Fibroblast of lung (primary cell): ENCODE results near the gene SPDYE17. TPM values are rescaled to one million over a fixed set of nuclear protein-coding genes. Genes with fewer than 3 reads are reported as not detected.
"Not testable (repeated sequence)": the region's sequence is repeated elsewhere in the genome, so short reads cannot be mapped to it uniquely, and the experiment has no call there.

ENCODE experiments used
- DNase-seq, 2 donors: peaks; one replicate each; pipeline versions ENCODE4 v3.0.0 to v3.0.0-alpha.2; 2010; ENCODE audit warnings: low read depth in 2 of 2
- H2AFZ ChIP-seq: 2 replicates; pipeline ENCODE4 v1.5.1; 2012; ENCODE audit warnings: low read length, control low read depth, inconsistent platforms
- H3K27ac ChIP-seq: 2 replicates; pipeline ENCODE4 v1.5.1; 2011; ENCODE audit warnings: low read length, control low read depth; ENCODE audit not compliant: insufficient read depth
- H3K27me3 ChIP-seq: 2 replicates; pipeline ENCODE4 v1.5.1; 2011; ENCODE audit warnings: mild to moderate bottlenecking, low read length; ENCODE audit not compliant: control insufficient read depth, insufficient read depth
- H3K36me3 ChIP-seq: 2 replicates; pipeline ENCODE4 v1.5.1; 2011; ENCODE audit warnings: low read length; ENCODE audit not compliant: control insufficient read depth, insufficient read depth
- H3K4me1 ChIP-seq: 2 replicates; pipeline ENCODE4 v1.5.1; 2011; ENCODE audit warnings: low read length; ENCODE audit not compliant: control insufficient read depth, insufficient read depth; ENCODE audit errors: extremely low read depth
- H3K4me2 ChIP-seq: 2 replicates; pipeline ENCODE4 v1.5.1; 2011; ENCODE audit warnings: low read length, control low read depth; ENCODE audit not compliant: insufficient read depth; ENCODE audit errors: extremely low read depth
- H3K4me3 ChIP-seq, 4 experiments: fragments of 200-600 bp in 1 of 4; sonication (generic) in 1 of 4; replicated peaks in 1 of 4; 2 replicates each; pipeline ENCODE4 v1.5.1; 2011 to 2016; ENCODE audit warnings: low read length in 4 of 4, low read depth in 3 of 4, mild to moderate bottlenecking in 3 of 4, control low read depth in 2 of 4, inconsistent platforms in 1 of 4, mixed read lengths in 1 of 4; ENCODE audit not compliant: insufficient read depth in 1 of 4; ENCODE audit errors: control extremely low read depth in 1 of 4
- H3K79me2 ChIP-seq: 2 replicates; pipeline ENCODE4 v1.5.1; 2012; ENCODE audit warnings: mild to moderate bottlenecking, low read length, inconsistent platforms; ENCODE audit not compliant: control insufficient read depth, insufficient read depth
- H3K9ac ChIP-seq: 2 replicates; pipeline ENCODE4 v1.5.1; 2011; ENCODE audit warnings: mild to moderate bottlenecking, low read length, control low read depth; ENCODE audit not compliant: insufficient read depth
- H3K9me3 ChIP-seq: 2 replicates; pipeline ENCODE4 v1.5.1; 2012; ENCODE audit warnings: low read depth, low read length; ENCODE audit not compliant: control insufficient read depth, insufficient read depth
- H4K20me1 ChIP-seq: 2 replicates; pipeline ENCODE4 v1.5.1; 2011; ENCODE audit warnings: low read length; ENCODE audit not compliant: control insufficient read depth, insufficient read depth; ENCODE audit errors: extremely low read depth
- polyA plus RNA-seq, 2 donors: library from polyadenylated mRNA; depleted of rRNA in 1 of 2; stranded (reverse) in 1 of 2; unstranded in 1 of 2; fragments of >200 nt; gene quantifications; 2 replicates each; pipeline ENCODE4 v1.2.1, GENCODE V29; 2011 to 2012; ENCODE audit warnings: missing spikeins in 1 of 2
- total RNA-seq: library from RNA; depleted of rRNA; stranded (reverse); fragments of >200 nt; gene quantifications from 2 replicates; pipeline ENCODE4 v1.2.1, GENCODE V29; 2014

Gene SPDYE17
- total and polyA plus RNA-seq, 2 donors (not counting 1 experiment from before 2014, with no cell fraction given): not detected

- DNase-seq, H3K79me2 ChIP-seq, H3K9ac ChIP-seq, H3K4me1 ChIP-seq, H4K20me1 ChIP-seq, H3K9me3 ChIP-seq, H3K27ac ChIP-seq, H3K4me2 ChIP-seq, H2AFZ ChIP-seq, H3K27me3 ChIP-seq, H3K4me3 ChIP-seq, H3K36me3 ChIP-seq: not testable (repeated sequence)
Observed at GRCh38 chr7:76981187-76981970, 50.8 kb downstream of the SPDYE17 start.

- H3K4me1 ChIP-seq, H3K79me2 ChIP-seq, H2AFZ ChIP-seq, H3K36me3 ChIP-seq, H3K9me3 ChIP-seq, H4K20me1 ChIP-seq, H3K4me3 ChIP-seq, H3K27ac ChIP-seq, DNase-seq, H3K9ac ChIP-seq, H3K4me2 ChIP-seq, H3K27me3 ChIP-seq: not testable (repeated sequence)
Observed at GRCh38 chr7:76980576-76980975, 51.6 kb downstream of the SPDYE17 start.

GRCh38 chr7:76977761-76978367 is 54.3 kb downstream of the SPDYE17 start:
- not testable (repeated sequence) for DNase-seq, H4K20me1 ChIP-seq, H2AFZ ChIP-seq, H3K27me3 ChIP-seq, H3K9ac ChIP-seq, H3K4me2 ChIP-seq, H3K27ac ChIP-seq, H3K4me3 ChIP-seq, H3K9me3 ChIP-seq, H3K79me2 ChIP-seq, H3K36me3 ChIP-seq, H3K4me1 ChIP-seq

- not testable (repeated sequence) for H3K4me3 ChIP-seq, H3K27me3 ChIP-seq, H3K36me3 ChIP-seq, H3K9me3 ChIP-seq, H3K9ac ChIP-seq, DNase-seq, H3K4me2 ChIP-seq, H3K79me2 ChIP-seq, H3K27ac ChIP-seq, H4K20me1 ChIP-seq, H3K4me1 ChIP-seq, H2AFZ ChIP-seq
Observed at GRCh38 chr7:76974793-76975579, 57.2 kb downstream of the SPDYE17 start.

- not testable (repeated sequence) for H3K27me3 ChIP-seq, H3K4me3 ChIP-seq, H3K4me1 ChIP-seq, H3K4me2 ChIP-seq, H2AFZ ChIP-seq, H3K79me2 ChIP-seq, H4K20me1 ChIP-seq, H3K9me3 ChIP-seq, H3K36me3 ChIP-seq, H3K27ac ChIP-seq, DNase-seq, H3K9ac ChIP-seq
Observed at GRCh38 chr7:76974336-76974735, 57.8 kb downstream of the SPDYE17 start.

- not testable (repeated sequence) for H3K79me2 ChIP-seq, H2AFZ ChIP-seq, H3K4me2 ChIP-seq, DNase-seq, H3K27me3 ChIP-seq, H3K27ac ChIP-seq, H3K36me3 ChIP-seq, H3K4me1 ChIP-seq, H3K9ac ChIP-seq, H4K20me1 ChIP-seq, H3K4me3 ChIP-seq, H3K9me3 ChIP-seq
Observed at GRCh38 chr7:76972391-76972790, 59.8 kb downstream of the SPDYE17 start.
